Epithelial cell of proximal tubule (primary cell): ENCODE measurements around the gene NOL9. TPM values are rescaled to one million over a fixed set of nuclear protein-coding genes. Genes with fewer than 3 reads are reported as not detected.

Source experiments
- DNase-seq: peaks from one replicate; pipeline ENCODE4 v3.0.0-alpha.2; 2011; ENCODE audit warnings: low read depth
- H3K4me3 ChIP-seq: 2 replicates; pipeline ENCODE4 v1.5.1; 2011; ENCODE audit warnings: low read depth, mild to moderate bottlenecking, low read length
- CTCF ChIP-seq: conservative IDR thresholded peaks from 2 replicates; pipeline ENCODE4 v1.5.1; 2012; ENCODE audit warnings: low read depth, mild to moderate bottlenecking, low read length
- total RNA-seq: library from RNA; depleted of rRNA; stranded (reverse); fragments of >200 nt; gene quantifications from 2 replicates; pipeline ENCODE4 v1.2.3, GENCODE V29; 2015

Gene NOL9
- total RNA-seq, 1 donor from 2014 or later: 18.5 TPM

GRCh38 chr1:6579374-6580118 is 25.2 kb upstream of the NOL9 start, which contains the start of gene ZBTB48:
Gene ZBTB48, plus strand, starts transcription at chr1:6579994. Its CDS starts 616 bp downstream, at chr1:6580610.
- DNase-seq: peak; percentile 63
- TF ChIP-seq CTCF: no peak
- H3K4me3 ChIP-seq: peak within 1 kb of the TSS; percentile 91

GRCh38 chr1:6578624-6579373 is 24.5 kb upstream of the NOL9 start:
- TF ChIP-seq CTCF: no peak
- no peak for DNase-seq
- H3K4me3 ChIP-seq: peak overlapping the region; percentile 91

- DNase-seq: no peak
- no peak for TF ChIP-seq CTCF
- H3K4me3 ChIP-seq: no peak overlapping the region
Observed at GRCh38 chr1:6577831-6578525, 23.7 kb upstream of the NOL9 start.

GRCh38 chr1:6574818-6575217 is 20.5 kb upstream of the NOL9 start:
- TF ChIP-seq CTCF: no peak
- no peak overlapping the region for H3K4me3 ChIP-seq
- DNase-seq: no peak

- no peak for DNase-seq
- TF ChIP-seq CTCF: no peak
Observed at GRCh38 chr1:6574025-6574620, 19.8 kb upstream of the NOL9 start.

GRCh38 chr1:6572653-6573383 is 18.5 kb upstream of the NOL9 start:
- no peak for DNase-seq
- no peak for TF ChIP-seq CTCF
- no peak overlapping the region for H3K4me3 ChIP-seq

More at GRCh38 chr1:6574025-6574620, 19.8 kb upstream of the NOL9 start:
- H3K4me3 ChIP-seq: no peak overlapping the region
